ENCODE results near the gene GIT2.

- TF ChIP-seq, protein P1, sequence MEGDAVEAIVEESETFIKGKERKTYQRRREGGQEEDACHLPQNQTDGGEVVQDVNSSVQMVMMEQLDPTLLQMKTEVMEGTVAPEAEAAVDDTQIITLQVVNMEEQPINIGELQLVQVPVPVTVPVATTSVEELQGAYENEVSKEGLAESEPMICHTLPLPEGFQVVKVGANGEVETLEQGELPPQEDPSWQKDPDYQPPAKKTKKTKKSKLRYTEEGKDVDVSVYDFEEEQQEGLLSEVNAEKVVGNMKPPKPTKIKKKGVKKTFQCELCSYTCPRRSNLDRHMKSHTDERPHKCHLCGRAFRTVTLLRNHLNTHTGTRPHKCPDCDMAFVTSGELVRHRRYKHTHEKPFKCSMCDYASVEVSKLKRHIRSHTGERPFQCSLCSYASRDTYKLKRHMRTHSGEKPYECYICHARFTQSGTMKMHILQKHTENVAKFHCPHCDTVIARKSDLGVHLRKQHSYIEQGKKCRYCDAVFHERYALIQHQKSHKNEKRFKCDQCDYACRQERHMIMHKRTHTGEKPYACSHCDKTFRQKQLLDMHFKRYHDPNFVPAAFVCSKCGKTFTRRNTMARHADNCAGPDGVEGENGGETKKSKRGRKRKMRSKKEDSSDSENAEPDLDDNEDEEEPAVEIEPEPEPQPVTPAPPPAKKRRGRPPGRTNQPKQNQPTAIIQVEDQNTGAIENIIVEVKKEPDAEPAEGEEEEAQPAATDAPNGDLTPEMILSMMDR (IDR thresholded peaks at IDR 0.05; ENCODE audit: low read depth, low read length, poor library complexity, severe bottlenecking), result peak; percentile 69
- no peak for TF ChIP-seq EZH2phosphoT487 (IDR thresholded peaks at IDR 0.05; ENCODE audit: borderline replicate concordance, low read length)
Observed at GRCh38 chr12:109927622-109928021, 68.5 kb downstream of the GIT2 start.
